GM10248 (cell line): Measurements from ENCODE around the gene LRPAP1.

Experiments
- CTCF ChIA-PET: fragments of 300-600 bp; sonication (Branson Sonifier 250); formaldehyde crosslinking; extraction: SDS; loops from one replicate; lab custom pipeline; 2021; ENCODE audit warnings: antibody characterized with exemption; lab: Yijun Ruan, JAX
- POLR2A ChIA-PET: fragments of 350-650 bp; sonication (Branson Sonifier 250); formaldehyde crosslinking; extraction: SDS; loops from one replicate; lab custom pipeline; 2020; ENCODE audit warnings: antibody characterized with exemption; lab: Yijun Ruan, JAX
- DNase-seq: peaks from one replicate; pipeline ENCODE4 v3.0.0; 2012; ENCODE audit errors: extremely low spot score
- TF ChIP-seq, protein P1 (sequence below): IDR thresholded peaks from 2 replicates; pipeline ENCODE4 v1.5.1; 2012; ENCODE audit warnings: mild to moderate bottlenecking, low read depth; ENCODE audit errors: extremely low read depth, missing control alignments, control extremely low read depth

LRPAP1 gene

DNA sequence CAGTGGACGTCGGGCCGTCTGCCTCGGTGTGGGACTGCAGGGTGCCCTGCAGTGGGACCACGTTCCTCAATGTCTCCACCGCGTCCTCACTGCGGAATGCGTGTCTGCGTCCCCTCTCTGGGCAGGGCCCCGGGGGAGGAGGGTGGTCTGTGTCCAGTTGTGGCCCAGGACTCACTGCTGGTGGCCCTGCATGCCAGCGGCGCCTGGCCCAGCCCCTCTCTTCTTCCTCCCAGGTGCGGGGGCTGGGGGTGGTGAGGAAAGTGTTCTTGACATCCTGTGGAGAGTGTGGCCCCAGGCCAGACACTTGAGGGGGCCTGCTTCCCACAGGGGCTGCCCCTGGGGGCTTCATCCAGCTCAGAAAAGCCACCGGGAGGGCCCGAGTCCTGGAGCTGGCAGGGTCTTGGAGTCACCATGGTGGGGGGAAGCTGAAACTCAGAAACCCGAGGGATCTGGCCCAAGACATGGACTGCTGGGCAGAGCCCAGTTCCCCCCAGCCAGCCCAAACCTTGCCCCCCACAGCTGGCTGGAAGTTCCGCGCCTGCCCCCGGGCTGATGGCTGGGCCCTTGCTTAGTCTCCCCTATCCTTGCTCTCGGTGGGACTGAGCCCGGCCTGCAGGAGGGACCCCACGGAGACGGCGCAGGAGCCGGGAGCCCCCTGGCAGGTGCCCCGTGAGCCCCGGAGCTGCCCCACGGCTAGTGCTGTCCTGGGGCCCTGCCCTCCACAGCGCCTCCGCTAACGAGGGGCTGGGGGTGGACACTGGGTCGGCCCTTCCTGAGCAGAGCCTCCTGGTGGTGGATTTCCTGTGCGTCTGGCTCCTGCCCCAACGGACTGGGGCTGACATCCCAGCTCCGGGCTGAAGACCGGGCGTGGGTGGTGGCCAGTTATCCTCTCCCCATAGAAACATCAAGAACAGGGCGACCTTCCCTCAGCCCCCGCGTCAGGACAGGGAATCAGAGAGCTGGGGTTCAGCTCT is 66.2 kb downstream of the LRPAP1 start:
- POLR2A ChIA-PET = no interaction called here
- no peak for DNase-seq
- CTCF ChIA-PET = interaction anchor here (1.3 kb wide), 1 partner anchor 14 kb away, joined by 7 read pairs; no protein-coding TSS in a partner anchor
- TF ChIP-seq, protein P1, sequence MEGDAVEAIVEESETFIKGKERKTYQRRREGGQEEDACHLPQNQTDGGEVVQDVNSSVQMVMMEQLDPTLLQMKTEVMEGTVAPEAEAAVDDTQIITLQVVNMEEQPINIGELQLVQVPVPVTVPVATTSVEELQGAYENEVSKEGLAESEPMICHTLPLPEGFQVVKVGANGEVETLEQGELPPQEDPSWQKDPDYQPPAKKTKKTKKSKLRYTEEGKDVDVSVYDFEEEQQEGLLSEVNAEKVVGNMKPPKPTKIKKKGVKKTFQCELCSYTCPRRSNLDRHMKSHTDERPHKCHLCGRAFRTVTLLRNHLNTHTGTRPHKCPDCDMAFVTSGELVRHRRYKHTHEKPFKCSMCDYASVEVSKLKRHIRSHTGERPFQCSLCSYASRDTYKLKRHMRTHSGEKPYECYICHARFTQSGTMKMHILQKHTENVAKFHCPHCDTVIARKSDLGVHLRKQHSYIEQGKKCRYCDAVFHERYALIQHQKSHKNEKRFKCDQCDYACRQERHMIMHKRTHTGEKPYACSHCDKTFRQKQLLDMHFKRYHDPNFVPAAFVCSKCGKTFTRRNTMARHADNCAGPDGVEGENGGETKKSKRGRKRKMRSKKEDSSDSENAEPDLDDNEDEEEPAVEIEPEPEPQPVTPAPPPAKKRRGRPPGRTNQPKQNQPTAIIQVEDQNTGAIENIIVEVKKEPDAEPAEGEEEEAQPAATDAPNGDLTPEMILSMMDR = no peak

DNA sequence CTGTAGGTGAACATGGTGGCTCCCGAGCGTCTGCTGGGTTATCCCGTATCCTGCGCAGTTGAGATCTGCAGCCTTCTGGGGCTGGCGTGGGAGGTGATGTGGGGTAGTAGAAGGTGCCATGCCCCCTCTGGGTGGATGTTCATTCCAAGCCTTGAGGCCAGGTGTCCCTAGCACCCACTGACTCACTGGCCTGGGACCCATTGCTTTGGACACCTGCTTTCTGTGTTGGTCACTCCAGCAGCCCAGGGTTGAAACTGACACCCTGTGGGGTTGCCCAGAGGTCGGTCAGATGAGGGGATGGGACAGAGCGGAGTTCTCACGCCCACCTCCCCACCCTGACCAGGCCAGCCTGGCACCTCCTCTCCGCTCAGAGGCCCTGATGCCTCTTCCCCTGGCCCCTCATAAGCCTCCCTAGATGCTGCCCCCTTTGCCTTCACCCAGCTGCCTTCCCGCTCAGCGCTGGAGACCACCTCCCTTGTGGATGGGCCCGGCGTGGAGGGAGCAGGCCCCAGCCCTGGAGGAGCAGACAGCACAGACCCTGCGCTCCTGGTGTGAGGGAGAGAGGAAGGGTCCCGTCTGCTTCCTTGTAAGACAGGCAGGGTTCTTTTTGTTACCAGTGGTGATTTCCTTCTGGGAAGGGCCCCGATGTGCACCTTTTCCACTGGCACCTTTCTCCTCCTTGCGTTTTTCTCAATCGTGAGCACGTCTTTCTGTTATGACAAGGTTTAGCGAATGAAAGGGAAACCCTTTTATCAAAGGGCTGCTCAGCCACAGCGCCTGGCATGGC is 67.1 kb downstream of the LRPAP1 start:
- ChIA-PET POLR2A (no interaction called here), CTCF (interaction anchor here (1.0 kb wide), 1 partner anchor 15 kb away, joined by 3 read pairs; no protein-coding TSS in a partner anchor)
- DNase-seq = no peak
- TF ChIP-seq, protein P1 = no peak

DNA sequence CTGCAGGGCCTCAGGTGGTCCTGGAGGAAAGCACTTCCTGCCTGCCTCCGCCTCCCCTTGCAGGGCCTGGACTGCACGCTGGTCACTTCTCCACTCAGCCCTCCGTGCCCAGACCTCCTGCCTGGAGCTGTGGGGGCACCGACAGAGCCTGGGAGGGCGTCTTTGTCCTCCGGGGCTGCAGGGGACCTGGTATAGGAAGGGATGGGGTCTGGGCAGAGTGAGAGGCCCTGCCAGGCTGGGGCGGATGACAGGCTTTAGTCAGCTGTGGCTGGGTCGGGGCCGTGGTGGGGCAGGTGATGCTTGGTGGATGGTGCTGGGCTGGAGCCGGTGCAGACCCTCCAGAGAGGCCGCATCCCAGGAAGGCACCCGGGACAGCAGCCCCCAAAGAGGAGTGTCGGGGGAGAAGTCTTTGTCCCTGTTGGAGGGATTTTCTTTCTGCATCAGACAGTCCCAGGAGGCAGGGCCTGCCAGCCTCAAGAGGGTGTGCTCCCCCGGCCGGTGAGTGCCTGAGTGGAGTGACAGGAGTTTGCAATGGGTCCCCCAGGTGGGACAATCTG is 67.8 kb downstream of the LRPAP1 start:
- DNase-seq = no peak
- TF ChIP-seq, protein P1 = no peak
- ChIA-PET CTCF (interaction anchor here (1.0 kb wide), 1 partner anchor 16 kb away, joined by 3 read pairs; no protein-coding TSS in a partner anchor), POLR2A (no interaction called here)

DNA sequence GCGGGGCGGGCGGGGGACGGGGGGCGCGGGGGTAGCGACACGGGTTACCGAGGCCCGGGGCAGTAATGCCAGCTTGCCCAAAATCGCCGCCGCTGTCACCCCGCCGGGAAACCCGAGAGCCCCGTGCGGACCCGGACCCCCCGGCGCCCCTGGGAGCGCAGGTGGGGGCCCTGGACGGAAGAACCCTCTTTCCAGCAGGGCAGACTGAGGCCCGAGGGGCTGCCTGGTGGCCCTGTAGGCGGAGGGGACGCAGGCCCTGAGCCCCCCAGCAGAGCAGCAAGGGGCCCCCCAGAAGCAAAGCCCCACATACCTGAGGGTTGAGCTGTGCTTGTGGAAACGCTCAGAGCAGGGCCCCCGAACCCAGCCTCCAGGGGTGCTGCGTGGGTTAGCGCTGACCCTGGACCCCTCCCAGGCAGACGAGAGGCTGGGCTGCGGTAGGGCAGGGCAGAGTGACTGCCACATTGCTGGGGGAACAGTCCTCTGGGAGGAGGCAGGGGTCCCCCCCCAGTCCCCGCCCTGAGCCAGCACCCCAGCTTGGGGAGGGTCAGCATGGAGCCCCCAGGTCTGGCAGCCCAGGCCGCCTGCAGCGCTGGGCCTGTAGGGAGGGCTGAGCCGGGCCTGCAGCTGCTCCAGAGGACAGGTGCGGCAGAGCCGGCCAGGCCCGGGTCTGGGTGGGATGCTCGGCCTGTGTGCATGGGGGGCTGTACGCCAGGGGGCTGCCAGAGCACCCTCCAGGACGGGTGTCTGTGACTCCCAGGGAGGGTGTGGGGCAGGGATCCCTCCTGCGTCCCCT is 68.5 kb downstream of the LRPAP1 start:
- CTCF ChIA-PET = interaction anchor here (1.0 kb wide), 1 partner anchor 17 kb away, joined by 3 read pairs; no protein-coding TSS in a partner anchor
- POLR2A ChIA-PET = no interaction called here
- TF ChIP-seq, protein P1 = no peak
- no peak for DNase-seq

DNA sequence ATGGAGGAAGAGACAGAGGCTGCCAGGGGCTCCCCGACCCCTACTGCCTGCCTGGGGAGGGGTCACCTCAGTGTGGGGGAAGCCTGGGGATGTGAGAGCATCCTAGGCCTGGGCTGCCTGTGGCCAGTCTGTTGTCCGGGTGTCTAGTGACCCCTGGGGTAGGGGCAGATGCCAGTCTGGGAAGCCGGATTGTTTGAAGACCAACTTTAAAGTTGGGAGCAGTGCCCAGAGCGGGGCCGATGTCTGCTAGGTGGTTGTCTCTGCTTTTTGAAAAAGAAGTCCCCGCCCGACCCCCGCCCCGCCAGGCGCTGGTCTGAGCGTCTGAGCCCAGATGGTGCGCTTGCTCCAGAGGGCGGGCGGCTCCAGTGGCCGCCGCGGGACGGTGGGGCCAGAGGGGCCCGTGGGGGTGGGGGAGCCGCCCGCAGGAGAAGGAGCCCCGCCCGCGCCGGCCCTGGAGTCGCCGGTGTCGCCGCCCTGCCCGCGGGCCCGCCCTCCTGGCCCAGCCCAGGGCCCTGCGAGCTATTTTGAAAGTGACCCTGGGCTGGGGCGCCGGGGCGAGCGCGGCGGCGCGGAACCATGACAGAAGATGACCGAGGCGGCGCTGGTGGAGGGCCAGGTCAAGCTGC is 69.3 kb downstream of the LRPAP1 start, which contains the start of gene DOK7:
DOK7 (plus strand) TSS at position 517 of the 626 bp plus-strand sequence; CDS start at position 587, 70 bp downstream.
- TF ChIP-seq, protein P1 = no peak
- DNase-seq = no peak
- CTCF ChIA-PET = no interaction called here
- POLR2A ChIA-PET = no interaction called here
